ENCODE results near the gene DLEC1.

DNA sequence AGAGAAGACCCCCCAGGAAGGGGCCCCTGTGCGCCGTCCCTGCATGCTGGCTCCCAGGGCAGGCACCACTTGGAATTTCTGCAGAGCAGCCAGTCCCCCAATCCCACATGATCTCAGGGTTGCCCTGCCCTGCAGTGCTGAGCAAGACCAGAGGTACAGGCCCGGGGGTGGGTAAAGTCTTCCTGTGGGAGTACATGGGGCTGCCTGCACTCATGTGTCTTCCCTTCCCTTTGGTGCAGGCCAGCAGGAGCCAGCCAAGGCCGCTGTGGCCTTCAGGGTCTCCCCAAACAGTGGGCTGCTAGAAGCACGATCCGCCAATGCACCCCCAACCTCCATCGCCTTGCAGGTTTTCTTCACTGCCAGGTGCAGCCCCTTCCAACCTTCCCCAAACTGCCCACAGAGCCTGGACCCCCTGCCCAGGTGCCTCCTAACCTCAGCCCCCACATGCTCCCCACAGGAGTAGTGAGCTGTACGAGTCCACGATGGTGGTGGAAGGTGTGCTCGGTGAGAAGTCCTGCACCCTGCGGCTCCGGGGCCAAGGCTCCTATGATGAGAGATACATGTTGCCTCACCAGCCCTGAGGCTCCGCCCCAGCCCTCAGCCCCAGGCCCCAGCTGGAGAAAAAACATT lies 82.9 kb downstream of the DLEC1 start:
- TF ChIP-seq TAF1 (IDR thresholded peaks at IDR 0.05; ENCODE audit: borderline replicate concordance, insufficient read depth, low read length) (no peak), POLR2AphosphoS5 (IDR thresholded peaks at IDR 0.05; ENCODE audit: low read depth, low read length) (no peak), SIN3A (IDR thresholded peaks at IDR 0.05; ENCODE audit: borderline replicate concordance, insufficient read depth, low read length) (no peak), FOXP2 (optimal IDR thresholded peaks at IDR 0.05; ENCODE audit: borderline replicate concordance, extremely low read depth, extremely low read length, insufficient read depth) (no peak)
- TF ChIP-seq, protein P1, sequence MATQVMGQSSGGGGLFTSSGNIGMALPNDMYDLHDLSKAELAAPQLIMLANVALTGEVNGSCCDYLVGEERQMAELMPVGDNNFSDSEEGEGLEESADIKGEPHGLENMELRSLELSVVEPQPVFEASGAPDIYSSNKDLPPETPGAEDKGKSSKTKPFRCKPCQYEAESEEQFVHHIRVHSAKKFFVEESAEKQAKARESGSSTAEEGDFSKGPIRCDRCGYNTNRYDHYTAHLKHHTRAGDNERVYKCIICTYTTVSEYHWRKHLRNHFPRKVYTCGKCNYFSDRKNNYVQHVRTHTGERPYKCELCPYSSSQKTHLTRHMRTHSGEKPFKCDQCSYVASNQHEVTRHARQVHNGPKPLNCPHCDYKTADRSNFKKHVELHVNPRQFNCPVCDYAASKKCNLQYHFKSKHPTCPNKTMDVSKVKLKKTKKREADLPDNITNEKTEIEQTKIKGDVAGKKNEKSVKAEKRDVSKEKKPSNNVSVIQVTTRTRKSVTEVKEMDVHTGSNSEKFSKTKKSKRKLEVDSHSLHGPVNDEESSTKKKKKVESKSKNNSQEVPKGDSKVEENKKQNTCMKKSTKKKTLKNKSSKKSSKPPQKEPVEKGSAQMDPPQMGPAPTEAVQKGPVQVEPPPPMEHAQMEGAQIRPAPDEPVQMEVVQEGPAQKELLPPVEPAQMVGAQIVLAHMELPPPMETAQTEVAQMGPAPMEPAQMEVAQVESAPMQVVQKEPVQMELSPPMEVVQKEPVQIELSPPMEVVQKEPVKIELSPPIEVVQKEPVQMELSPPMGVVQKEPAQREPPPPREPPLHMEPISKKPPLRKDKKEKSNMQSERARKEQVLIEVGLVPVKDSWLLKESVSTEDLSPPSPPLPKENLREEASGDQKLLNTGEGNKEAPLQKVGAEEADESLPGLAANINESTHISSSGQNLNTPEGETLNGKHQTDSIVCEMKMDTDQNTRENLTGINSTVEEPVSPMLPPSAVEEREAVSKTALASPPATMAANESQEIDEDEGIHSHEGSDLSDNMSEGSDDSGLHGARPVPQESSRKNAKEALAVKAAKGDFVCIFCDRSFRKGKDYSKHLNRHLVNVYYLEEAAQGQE (IDR thresholded peaks at IDR 0.05; ENCODE audit: insufficient read depth in 1 of 2, low read depth in 2 of 2, low read length in 2 of 2) = no peak

Data from PFSK-1 (cell line).